Measurements from ENCODE around the gene MBTD1.

Gene MBTD1

GRCh38 chr17:51142597-51142996, 117.3 kb downstream of the MBTD1 start:
- no peak for DNase-seq

GRCh38 chr17:51135956-51136355, 123.9 kb downstream of the MBTD1 start:
- DNase-seq: no peak

- no peak for DNase-seq
These were observed 126.5 kb downstream of the MBTD1 start for GRCh38 chr17:51133365-51133764.

GRCh38 chr17:51132964-51133319, 126.9 kb downstream of the MBTD1 start:
- no peak for DNase-seq

GRCh38 chr17:51128076-51128475, 131.8 kb downstream of the MBTD1 start:
- DNase-seq: no peak
